CD4-positive, alpha-beta T cell treated with Interleukin-1 beta for 1 hour (primary cell): ENCODE results near the gene ACP7.
"Not testable (repeated sequence)": the region's sequence is repeated elsewhere in the genome, so short reads cannot be mapped to it uniquely, and the experiment has no call there.

ENCODE experiments used
- DNase-seq, 2 donors: peaks; one replicate each; pipeline ENCODE4 v3.0.0-alpha.2; 2020 to 2022

The ACP7 gene

GRCh38 chr19:39110263-39110967 is 26.2 kb downstream of the ACP7 start:
- DNase-seq, result peak; percentile 61 to 71

- no peak for DNase-seq
These were observed 27.5 kb downstream of the ACP7 start for GRCh38 chr19:39111593-39112199.

- no peak for DNase-seq
These were observed 28.2 kb downstream of the ACP7 start for GRCh38 chr19:39112338-39112890.

DNA sequence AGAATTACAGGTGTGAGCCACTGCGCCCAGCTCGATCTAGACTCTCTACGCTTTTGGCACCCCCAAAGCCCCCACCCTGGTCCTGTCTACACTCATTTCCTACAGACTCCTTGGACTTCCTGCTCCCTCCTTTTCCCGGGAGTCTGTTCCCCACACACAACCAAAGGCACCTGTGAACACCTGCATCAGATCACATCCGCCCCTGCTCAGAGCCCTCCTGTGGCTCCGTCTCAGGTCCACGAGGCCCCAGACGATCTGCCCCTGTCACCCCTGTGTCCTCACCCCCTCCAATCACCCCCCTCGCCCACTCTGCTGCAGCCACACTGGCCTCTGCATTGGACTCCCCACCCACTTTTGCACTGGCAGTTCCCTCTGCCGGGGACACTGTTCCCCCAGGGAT is 29.0 kb downstream of the ACP7 start:
- DNase-seq, result no peak

DNA sequence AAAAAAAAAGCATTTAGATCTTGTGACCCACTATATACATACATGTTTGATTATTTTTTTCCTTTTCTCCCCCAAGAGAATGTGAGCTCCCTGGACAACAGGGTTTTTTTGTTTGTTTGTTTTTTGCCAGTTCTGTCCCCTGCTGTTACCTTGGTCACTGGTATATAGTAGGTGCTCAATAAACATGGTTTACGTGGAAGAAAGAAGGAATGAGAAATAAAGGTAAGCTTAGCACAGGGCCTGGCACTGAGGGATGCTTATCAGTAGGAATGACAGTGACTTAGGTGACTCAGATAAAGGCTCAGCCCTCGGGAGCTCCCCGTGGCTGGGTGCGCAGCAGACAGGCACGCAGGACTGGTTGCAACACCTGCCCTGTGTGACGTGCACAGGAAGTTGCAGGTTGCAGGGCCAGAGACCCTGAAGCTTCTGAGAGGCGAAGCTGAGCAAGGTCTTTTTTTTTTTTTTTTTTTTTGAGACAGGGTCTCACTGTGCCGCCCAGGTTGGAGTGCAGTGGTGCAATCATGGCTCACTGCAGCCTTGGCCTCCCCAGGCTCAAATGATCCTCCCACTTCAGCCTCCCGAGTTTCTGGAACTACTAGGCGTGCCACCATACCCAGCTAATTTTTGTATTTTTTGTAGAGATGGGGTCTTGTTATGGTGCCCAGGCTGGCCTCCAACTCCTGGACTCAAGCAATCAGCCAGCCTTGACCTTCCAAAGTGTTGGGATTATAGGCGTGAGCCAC is 31.1 kb downstream of the ACP7 start:
- DNase-seq, result no peak

DNA sequence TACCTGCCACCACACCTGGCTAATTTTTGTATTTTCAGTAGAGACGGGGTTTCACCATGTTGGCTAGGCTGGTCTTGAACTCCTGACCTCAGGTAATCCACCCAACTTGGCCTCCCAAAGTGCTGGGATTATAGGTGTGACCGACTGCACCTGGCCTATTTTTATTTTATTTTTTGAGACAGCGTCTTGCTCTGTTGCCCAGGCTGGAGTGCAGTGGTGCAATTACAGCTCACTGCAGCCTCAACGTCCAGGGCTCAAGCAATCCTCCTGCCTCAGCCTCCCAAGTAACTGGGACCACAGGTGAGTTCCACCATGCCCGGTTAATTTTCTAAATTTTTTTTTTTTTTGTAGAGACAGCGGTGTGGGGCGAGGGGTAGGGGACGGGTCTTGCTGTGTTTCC is 32.9 kb downstream of the ACP7 start:
- not testable (repeated sequence) for DNase-seq

DNA sequence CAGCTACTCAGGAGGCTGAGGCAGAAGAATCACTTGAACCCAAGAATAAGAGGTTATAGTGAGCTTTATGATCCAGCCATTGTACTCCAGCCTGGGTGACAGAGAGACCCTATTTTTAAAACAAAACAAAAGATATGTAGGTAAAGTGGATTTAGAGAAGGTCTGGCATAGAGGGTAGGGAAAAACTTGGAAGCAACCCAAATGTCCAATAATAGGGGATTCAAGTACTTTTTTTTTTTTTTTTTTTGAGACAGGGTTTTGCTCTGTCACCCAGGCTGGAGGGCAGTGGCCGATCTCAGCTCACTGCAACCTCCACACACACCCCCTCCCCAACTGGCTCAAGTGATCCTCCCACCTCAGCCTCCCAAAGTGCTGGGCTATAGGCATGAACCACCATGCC is 35.7 kb downstream of the ACP7 start:
- no peak for DNase-seq

GRCh38 chr19:39122934-39123731 is 39.0 kb downstream of the ACP7 start:
- DNase-seq, result no peak

DNA sequence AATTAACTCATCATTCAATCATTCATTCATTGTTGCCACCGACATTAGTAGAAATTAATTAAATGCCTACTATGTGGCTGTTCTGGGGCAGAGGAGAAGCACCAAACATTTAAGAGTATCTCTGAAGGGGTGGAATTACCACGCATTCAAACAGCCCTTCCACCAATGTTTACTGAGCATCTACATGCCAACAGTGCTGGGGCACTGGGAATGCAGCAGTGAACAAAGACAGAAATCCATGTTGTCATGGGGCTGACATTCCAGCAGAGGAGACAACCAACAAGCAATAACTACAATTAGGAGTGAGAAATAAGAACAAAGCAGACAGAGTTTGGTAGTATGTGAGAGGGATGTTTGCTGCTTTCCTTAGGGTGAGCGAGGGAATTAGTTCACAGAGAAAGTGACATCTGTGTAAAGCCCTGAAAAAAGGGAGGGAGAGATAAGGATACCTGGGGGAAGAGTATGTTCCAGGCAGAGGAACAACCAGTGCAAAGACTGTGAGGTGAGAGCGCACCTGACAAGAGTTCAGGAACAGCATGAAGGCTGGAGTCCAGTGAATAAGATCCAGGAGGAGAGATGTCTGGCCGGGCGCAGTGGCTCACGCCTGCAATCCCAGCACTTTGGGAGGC is 40.1 kb downstream of the ACP7 start:
- DNase-seq, result no peak

- no peak for DNase-seq
These were observed 41.0 kb downstream of the ACP7 start for GRCh38 chr19:39125199-39125553.

DNA sequence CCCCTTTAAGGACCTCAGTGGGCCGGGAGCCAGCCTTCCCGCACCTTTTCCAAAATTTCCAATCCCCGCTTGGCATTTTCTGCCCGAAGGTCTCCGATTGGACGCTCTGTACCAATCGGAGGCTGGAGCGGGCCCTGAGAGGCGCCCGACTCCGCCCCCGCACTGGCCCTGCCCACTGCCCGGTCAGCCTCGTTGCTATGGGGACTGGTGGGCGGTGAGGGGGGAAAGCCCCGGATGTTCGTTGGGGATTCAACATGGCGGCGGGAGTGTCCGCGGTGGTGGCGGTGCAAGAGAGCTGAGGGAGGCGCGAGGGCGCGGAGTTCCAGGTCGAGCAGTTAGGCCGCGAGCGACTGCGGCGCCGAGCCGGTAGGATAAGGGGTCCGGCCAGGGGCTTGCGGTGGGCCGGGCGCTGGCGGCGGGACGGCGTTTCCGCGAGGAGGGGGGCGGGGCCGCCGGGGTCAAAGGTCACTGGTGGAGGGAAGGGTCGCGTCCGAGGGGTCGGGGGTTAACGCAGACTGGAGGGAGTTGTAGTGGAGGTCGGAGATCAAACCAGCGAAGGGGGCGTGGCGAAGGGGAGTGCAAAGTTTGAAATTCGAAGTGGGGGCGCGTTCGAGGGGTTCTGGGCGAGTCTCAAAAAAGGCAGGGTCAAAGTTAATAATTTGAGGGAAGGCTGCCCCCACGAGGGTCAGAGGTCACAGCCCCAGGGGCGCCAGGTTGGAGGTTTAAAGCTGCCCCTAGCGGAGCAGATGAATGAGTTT is 41.6 kb downstream of the ACP7 start, which contains the start of gene PAK4:
Gene PAK4, plus strand, starts transcription at position 233 of the 758 bp plus-strand sequence. CDS start 43,768 bp downstream, outside the sequence.
- DNase-seq, result peak; percentile 96 to 97

GRCh38 chr19:39126312-39127187 is 42.4 kb downstream of the ACP7 start:
- DNase-seq, result no peak

DNA sequence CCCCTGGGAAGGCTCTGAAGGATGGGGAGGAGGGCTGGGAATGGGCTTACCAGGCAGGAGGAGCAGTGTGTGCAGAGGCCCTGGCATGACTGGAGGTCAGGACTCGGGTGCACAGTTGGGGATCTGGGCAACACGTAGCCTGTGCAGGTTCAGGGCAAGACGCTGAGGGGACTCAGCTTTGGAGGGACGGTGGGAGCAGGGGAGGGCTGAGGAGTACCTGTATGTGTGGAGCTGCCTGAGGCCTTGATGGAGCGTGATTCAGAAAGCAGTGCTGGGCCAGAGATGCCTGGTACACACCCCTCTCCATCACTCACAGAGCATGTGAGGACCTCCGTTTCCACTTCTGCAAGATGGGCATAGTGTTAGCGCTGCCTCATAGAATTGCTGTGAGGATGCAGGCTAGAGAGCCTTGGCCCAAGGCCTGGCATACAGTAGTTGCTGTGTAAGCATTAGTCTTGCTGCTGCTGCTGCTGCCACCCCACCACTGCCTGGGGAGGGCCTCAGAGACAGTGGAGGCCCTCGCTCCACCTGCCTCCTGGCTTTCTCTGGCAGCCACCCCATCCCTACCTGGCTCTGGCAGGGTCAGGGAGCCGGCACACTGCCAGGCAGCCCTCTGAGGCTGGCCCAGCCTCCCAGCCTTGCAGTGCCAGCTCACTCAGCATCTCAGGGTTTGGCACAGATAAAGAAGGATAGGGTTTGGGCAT is 43.8 kb downstream of the ACP7 start:
- DNase-seq, result no peak

GRCh38 chr19:39128516-39129079 is 44.4 kb downstream of the ACP7 start:
- DNase-seq, result no peak

- DNase-seq, result no peak
These were observed 44.9 kb downstream of the ACP7 start for GRCh38 chr19:39129116-39129515.

- no peak for DNase-seq
These were observed 46.4 kb downstream of the ACP7 start for GRCh38 chr19:39130337-39131254.

- no peak for DNase-seq
These were observed 47.1 kb downstream of the ACP7 start for GRCh38 chr19:39131255-39131755.

DNA sequence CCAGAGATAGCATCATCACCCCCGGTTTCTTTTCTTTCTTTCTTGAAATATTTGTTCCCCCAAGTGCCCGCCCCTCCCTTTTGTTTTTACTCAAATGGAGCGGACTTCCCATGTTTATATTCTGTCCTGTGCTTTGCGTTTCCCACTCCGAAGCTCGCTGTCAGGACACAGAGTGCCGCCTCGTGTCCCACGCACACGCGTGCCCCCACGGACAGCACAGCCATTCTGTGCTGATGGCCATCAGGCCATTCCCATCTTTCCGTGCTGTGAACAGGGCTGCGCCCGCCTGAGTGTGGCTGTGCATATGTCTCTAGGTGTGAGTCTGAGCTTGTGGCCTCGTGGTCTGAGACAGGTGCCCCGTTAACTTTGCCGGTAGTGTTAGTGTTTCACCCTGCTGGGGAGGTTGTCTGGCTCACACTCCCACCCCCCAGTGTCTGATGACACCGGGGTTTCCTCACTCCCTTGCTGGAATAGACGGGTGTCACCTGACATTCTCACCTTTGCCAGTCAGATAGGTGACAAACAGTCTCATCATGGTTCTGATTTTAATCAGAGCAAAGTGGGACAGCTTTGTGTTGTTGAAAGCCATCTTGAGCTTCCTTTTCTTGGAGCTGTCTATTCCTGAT is 48.3 kb downstream of the ACP7 start:
- DNase-seq, result no peak
